VCaP (cell line): ENCODE results near the gene OSBPL2.

Source experiments
- H3K27ac ChIP-seq: fragments of 450-650 bp; 2 replicates; pipeline ENCODE4 v1.5.1; 2017
- TF ChIP-seq, protein P1 (sequence below): fragments of 450-650 bp; conservative IDR thresholded peaks from 2 replicates; pipeline ENCODE4 v1.5.1; 2017; ENCODE audit warnings: mild to moderate bottlenecking, moderate library complexity

OSBPL2 gene

DNA sequence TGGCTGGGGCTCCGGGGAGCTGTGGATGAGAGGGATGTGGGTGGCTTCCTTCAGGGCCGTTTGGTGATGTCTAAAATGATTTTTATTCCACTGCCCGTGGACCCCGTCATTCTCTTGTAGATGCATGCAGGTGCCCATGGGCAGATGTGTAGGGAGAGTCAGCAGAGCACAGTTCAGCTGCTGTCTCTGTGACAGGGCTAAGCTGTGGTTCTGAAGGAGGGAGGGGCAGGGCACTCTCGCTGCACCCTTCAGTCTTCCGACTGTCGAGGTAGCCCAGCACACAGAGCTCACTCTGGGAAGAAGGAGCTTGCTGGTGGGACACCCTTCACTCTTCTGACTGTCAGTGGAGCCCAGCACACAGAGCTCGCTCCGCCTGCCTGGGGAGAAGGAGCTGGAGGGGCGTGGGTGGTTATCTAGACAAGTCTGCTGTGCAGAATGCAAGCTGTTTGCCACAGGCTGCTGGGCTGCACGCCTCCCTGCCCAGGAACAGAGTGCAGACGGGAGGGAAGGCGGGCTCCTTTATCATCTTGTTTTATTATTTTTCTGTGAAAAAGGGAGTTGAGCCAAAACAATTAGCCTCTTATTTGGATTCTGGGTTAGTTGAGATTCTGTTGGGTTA, 36.1 kb downstream of the OSBPL2 start:
- TF ChIP-seq, protein P1, sequence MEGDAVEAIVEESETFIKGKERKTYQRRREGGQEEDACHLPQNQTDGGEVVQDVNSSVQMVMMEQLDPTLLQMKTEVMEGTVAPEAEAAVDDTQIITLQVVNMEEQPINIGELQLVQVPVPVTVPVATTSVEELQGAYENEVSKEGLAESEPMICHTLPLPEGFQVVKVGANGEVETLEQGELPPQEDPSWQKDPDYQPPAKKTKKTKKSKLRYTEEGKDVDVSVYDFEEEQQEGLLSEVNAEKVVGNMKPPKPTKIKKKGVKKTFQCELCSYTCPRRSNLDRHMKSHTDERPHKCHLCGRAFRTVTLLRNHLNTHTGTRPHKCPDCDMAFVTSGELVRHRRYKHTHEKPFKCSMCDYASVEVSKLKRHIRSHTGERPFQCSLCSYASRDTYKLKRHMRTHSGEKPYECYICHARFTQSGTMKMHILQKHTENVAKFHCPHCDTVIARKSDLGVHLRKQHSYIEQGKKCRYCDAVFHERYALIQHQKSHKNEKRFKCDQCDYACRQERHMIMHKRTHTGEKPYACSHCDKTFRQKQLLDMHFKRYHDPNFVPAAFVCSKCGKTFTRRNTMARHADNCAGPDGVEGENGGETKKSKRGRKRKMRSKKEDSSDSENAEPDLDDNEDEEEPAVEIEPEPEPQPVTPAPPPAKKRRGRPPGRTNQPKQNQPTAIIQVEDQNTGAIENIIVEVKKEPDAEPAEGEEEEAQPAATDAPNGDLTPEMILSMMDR: no peak
- peak overlapping the region; percentile 59 for H3K27ac ChIP-seq

DNA sequence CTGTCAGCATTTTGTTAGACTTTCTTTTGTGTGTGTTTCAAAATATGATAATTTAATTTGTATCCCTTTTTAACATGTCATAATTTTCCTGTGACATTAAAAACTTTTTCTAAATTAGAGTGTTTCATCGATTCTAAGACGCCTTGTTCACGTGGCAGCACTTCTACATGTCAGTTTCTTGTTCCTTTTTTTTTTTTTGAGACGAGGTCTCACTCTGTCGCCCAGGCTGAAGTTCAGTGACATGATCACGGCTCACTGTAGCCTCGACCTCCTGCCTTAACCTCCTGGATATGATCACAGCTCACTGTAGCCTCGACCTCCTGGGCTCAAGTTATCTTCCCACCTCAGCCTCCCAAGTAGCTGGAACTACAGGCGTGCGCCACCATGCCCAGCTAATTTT, 36.9 kb downstream of the OSBPL2 start:
- H3K27ac ChIP-seq: peak overlapping the region; percentile 59
- TF ChIP-seq, protein P1: no peak

DNA sequence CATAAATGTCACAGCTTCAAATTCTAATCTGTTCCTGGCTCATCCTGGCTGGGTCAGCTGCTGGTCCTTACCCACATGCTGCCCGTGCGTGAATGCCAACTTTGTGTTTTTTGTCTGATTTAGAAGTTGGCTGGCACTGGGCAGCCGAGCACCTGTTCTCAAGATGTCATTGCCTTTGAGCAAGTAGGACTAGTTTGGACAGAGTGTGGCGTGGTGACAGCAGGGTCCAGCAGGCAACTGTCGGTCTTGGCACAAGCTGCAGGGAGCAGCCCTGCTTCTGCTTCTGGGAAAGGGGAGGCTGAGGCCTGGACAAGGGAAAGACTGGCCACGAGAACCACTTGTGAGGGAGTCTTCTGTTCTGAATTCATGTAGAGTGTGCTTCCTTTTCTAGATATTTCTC, 38.1 kb downstream of the OSBPL2 start:
- no peak overlapping the region for H3K27ac ChIP-seq
- TF ChIP-seq, protein P1: no peak

DNA sequence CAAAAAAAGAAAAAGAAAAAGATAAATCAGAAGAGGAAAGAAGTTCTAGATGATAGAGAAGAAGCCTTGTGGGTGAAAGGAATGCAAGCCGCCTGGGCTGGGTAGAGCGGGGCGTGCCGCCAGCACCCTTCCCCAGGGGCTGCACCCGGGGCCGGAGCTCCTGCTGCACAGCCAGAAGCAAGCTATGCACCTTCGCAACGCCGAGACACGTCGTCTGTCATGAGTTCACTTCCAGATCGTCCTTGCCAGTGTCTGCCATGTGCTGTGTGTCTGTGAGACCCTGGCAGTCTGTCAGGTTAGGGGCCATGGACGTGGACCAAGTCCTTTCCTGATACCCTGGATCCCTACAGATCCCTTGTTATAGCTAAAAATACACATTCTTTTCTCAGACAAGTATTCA, 38.9 kb downstream of the OSBPL2 start:
- TF ChIP-seq, protein P1: no peak
- no peak overlapping the region for H3K27ac ChIP-seq

DNA sequence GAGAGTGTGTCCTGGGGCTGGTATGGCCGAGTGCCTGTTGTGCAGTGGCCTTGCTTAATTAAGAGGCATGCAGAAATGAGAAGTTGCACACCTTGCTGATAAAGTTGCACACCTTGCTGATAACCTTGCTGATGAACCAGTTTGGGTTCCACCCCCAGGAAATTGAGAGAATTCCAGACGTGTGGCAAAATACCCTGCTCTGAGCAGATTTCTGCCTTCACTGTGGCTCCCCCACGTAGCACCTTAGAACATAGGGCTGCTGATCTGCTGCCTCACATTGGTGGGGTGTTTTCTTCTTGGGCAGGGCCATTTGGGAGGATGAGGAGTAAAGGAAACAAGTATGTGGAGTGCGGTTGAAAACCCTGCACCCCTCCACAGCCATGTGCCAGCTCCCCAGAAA, 42.0 kb downstream of the OSBPL2 start:
- no peak overlapping the region for H3K27ac ChIP-seq
- TF ChIP-seq, protein P1: no peak

DNA sequence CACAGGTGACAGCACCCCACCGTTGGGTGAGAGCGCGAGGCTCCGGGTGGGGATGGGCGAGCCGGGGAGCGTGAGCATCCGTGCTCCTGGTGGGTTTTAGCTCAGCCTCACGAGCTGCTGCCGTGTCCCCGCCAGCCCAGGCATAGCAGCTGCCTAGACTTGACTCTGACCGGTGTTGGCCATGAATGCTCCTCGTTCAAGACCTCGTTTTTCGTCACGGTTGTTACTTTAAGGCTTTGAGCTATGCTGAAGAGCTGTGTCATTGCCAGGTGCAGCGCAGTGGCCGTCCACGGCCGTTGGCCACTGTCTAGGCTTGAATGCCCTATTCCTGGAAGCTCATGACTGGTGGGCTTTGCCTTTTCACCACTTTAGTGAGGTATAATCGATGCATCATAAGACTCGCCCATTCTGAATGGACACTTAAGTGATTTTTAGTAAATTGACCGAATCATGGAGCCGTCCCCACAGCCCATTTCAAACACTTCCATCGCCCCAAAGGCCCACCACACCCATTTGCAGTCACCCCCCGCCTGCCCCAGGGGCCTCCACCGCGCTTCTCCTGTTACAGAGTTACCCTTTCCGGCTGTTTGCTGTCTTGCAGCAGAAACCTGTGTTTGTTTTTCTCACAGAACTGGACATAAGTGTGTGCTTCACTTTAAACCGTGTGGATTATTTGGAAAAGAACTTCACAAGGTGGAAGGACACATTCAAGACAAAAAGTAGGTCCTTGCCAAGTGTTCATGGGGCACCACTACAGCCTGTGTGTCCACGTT, 43.0 kb downstream of the OSBPL2 start:
- H3K27ac ChIP-seq: no peak overlapping the region
- TF ChIP-seq, protein P1: no peak

DNA sequence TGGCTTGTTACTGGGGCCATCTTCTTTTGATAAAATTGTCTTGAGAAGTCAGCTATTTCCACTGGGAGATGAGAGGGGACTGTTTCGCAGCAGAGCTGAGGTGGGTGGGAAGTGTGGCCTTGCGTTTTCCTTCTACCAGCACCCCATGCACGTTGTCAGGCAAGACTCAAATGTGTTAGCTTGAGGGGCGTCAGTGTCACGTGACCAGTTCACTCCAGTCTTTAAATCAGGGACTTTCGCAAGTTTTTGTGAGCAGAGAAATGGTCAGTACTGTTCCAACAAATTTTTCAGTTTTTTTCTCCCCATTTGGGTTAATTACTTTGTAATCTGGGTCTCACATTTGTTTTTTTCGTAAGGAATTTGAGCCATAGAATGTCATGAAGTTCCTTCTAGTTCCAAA, 43.8 kb downstream of the OSBPL2 start:
- no peak overlapping the region for H3K27ac ChIP-seq
- TF ChIP-seq, protein P1: no peak
